Spleen (tissue), 11 donors: ENCODE results near the gene FOXL3. TPM values are rescaled to one million over a fixed set of nuclear protein-coding genes. Genes with fewer than 3 reads are reported as not detected.

Source experiments
- DNase-seq: peaks from one replicate; pipeline ENCODE4 v3.0.0-alpha.2; 2020
- H3K27ac ChIP-seq, 8 donors: fragments of 200-600 bp; sonication (generic) in 7 of 8; 1 replicate in 4 of 8; 2 replicates in 4 of 8; pipeline versions ENCODE4 v1.5.0 to v1.8.0; 2016 to 2021; ENCODE audit warnings: inconsistent platforms in 4 of 8, mild to moderate bottlenecking in 4 of 8, moderate library complexity in 1 of 8
- H3K27me3 ChIP-seq, 7 donors: fragments of 200-600 bp; sonication (generic) in 6 of 7; replicated peaks in 1 of 7; 1 replicate in 4 of 7; 2 replicates in 3 of 7; pipeline versions ENCODE4 v1.5.0 to v1.8.0; 2016 to 2021; ENCODE audit warnings: inconsistent platforms in 3 of 7, mild to moderate bottlenecking in 1 of 7
- H3K36me3 ChIP-seq, 6 donors: fragments of 200-600 bp; sonication (generic) in 5 of 6; 1 replicate in 4 of 6; 2 replicates in 2 of 6; pipeline versions ENCODE4 v1.5.0 to v1.8.0; 2016 to 2021; ENCODE audit warnings: inconsistent platforms in 2 of 6
- H3K4me1 ChIP-seq, 6 donors: fragments of 200-600 bp; sonication (generic) in 5 of 6; 1 replicate in 3 of 6; 2 replicates in 3 of 6; pipeline versions ENCODE4 v1.5.0 to v1.8.0; 2016 to 2021; ENCODE audit warnings: inconsistent platforms in 3 of 6
- H3K4me3 ChIP-seq, 8 donors: fragments of 200-600 bp; sonication (generic) in 7 of 8; 1 replicate in 4 of 8; 2 replicates in 4 of 8; pipeline versions ENCODE4 v1.5.0 to v1.8.0; 2016 to 2021; ENCODE audit warnings: inconsistent platforms in 4 of 8, mild to moderate bottlenecking in 4 of 8, moderate library complexity in 2 of 8
- H3K9me3 ChIP-seq, 8 donors: fragments of 200-600 bp; sonication (generic) in 7 of 8; 1 replicate in 4 of 8; 2 replicates in 4 of 8; pipeline versions ENCODE4 v1.5.0 to v1.8.0; 2016 to 2021; ENCODE audit warnings: inconsistent platforms in 4 of 8
- CTCF ChIP-seq, 11 experiments: fragments of 200-600 bp in 7 of 11; fragments of 450-650 bp in 4 of 11; sonication (generic) in 4 of 11; IDR thresholded peaks in 8 of 11; conservative IDR thresholded peaks in 3 of 11; 1 replicate in 7 of 11; 2 replicates in 4 of 11; pipeline versions ENCODE4 v1.4.0 to v1.8.0; 2016 to 2021; ENCODE audit warnings: antibody characterized with exemption in 11 of 11, inconsistent platforms in 4 of 11, mild to moderate bottlenecking in 1 of 11
- POLR2A ChIP-seq, 3 donors: fragments of 450-650 bp; IDR thresholded peaks; one replicate each; pipeline ENCODE4 v1.5.1; 2017; ENCODE audit warnings: antibody characterized with exemption in 3 of 3, mild to moderate bottlenecking in 1 of 3
- POLR2AphosphoS5 ChIP-seq, 3 donors: sonication (generic); formaldehyde crosslinking; IDR thresholded peaks; one replicate each; pipeline ENCODE4 v1.5.1; 2017; ENCODE audit warnings: antibody characterized with exemption in 3 of 3
- WGBS, 5 donors: extraction: QIAGEN DNeasy Blood & Tissue Kit in 3 of 5; methylation state at CpG; one replicate each; pipeline versions ENCODE4 v1.1.5 to v1.1.7; 2013 to 2018; 5-methylcytosine and 5-hydroxymethylcytosine counted together
- intact Hi-C: fragments of 100-400 bp; cut with DNase I; formaldehyde crosslinking; loops from one replicate; pipeline ENCODE4 v1.15.0; 2023; ENCODE audit warnings: low total_unique reads
- polyA plus RNA-seq, 3 donors: library from polyadenylated mRNA; stranded (reverse); fragments of 200-250 nt; gene quantifications; one replicate each; pipeline ENCODE4 v1.2.1, GENCODE V29; 2013
- total RNA-seq, 7 donors: library from RNA; depleted of rRNA in 3 of 7; stranded (reverse); fragments of >200 nt in 3 of 7; fragmentation: NEBNext Ultra II Directional in 4 of 7; extraction: Animal tissue kit (Norgen Biotek cat#: 25700) in 4 of 7; gene quantifications; one replicate each; pipeline versions ENCODE4 v1.1.0 to v1.2.1, GENCODE V29; 2016 to 2021
- donor health status: healthy with polysubstance abuse.
- donor health status: DM: no; HTN: no; CAD: no; lungs with moderate emphysema.
- donor health status: DM: no; HTN: no; CAD: no.
- donor health status: Bipolar disorder and iron deficiency.
- donor health status: healthy.
- donor health status: DM: no; HTN: no; CAD: no.
- donor health status: DM: yes; HTN: yes; CAD: no.

The FOXL3 gene
- total and polyA plus RNA-seq, 10 donors, result not detected

- H3K9me3 ChIP-seq, result peaks cover 0 to 22% (median 10%) of the 10 kb centered on the region in 8 donors
- peaks cover 0 to 3% (median 0%) of the 10 kb centered on the region in 6 donors for H3K4me1 ChIP-seq
- no peak overlapping the region for H3K4me3 ChIP-seq
- no peak overlapping the region for H3K27ac ChIP-seq
- no peak for TF ChIP-seq POLR2A (IDR thresholded peaks at IDR 0.05)
- no peak for TF ChIP-seq CTCF (IDR thresholded peaks at IDR 0.05 in 8 of 11, conservative IDR thresholded peaks at IDR 0.05 in 3 of 11)
- TF ChIP-seq POLR2AphosphoS5 (IDR thresholded peaks at IDR 0.05), result no peak
- no peaks in the 10 kb centered on the region for H3K27me3 ChIP-seq
- WGBS, 5 donors, result 89 to 95% (median 93%) methylated on average over 15 of the region's 15 CpGs
- no peak for DNase-seq
- peaks cover 0 to 51% (median 14%) of the 10 kb centered on the region in 6 donors for H3K36me3 ChIP-seq
- intact Hi-C loops, result no loop called here
These were observed 30.8 kb upstream of the FOXL3 start for GRCh38 chr7:259191-259505.

GRCh38 chr7:259751-260405 lies 30.1 kb upstream of the FOXL3 start:
- Histone ChIP-seq H3K4me1 (peaks cover 0 to 9% (median 0%) of the 10 kb centered on the region in 6 donors), H3K36me3 (peaks cover 0 to 49% (median 14%) of the 10 kb centered on the region in 6 donors), H3K4me3 (no peak overlapping the region), H3K27ac (no peak overlapping the region), H3K9me3 (peaks cover 0 to 29% (median 16%) of the 10 kb centered on the region in 8 donors), H3K27me3 (no peaks in the 10 kb centered on the region)
- WGBS, 5 donors, result 91 to 97% (median 93%) methylated on average over 40 to 44 of the region's 44 CpGs
- intact Hi-C loops, result no loop called here
- peak; percentile 74 for DNase-seq
- TF ChIP-seq POLR2A (IDR thresholded peaks at IDR 0.05) (no peak), POLR2AphosphoS5 (IDR thresholded peaks at IDR 0.05) (no peak), CTCF (IDR thresholded peaks at IDR 0.05 in 8 of 11, conservative IDR thresholded peaks at IDR 0.05 in 3 of 11) (no peak)

GRCh38 chr7:260441-261281 lies 29.3 kb upstream of the FOXL3 start:
- Histone ChIP-seq H3K4me3 (no peak overlapping the region), H3K36me3 (peaks cover 0 to 48% (median 14%) of the 10 kb centered on the region in 6 donors), H3K27me3 (no peaks in the 10 kb centered on the region), H3K9me3 (peaks cover 0 to 33% (median 16%) of the 10 kb centered on the region in 8 donors), H3K27ac (no peak overlapping the region), H3K4me1 (peaks cover 0 to 9% (median 0%) of the 10 kb centered on the region in 6 donors)
- peak; percentile 64 for DNase-seq
- TF ChIP-seq POLR2A (IDR thresholded peaks at IDR 0.05), result no peak
- no peak for TF ChIP-seq CTCF (IDR thresholded peaks at IDR 0.05 in 8 of 11, conservative IDR thresholded peaks at IDR 0.05 in 3 of 11)
- TF ChIP-seq POLR2AphosphoS5 (IDR thresholded peaks at IDR 0.05), result no peak
- intact Hi-C loops, result no loop called here
- WGBS, 5 donors, result 91 to 95% (median 93%) methylated on average over 21 to 35 of the region's 35 CpGs
